ENCODE results near the gene CAVIN3. TPM values are rescaled to one million over a fixed set of nuclear protein-coding genes. Genes with fewer than 3 reads are reported as not detected.

Gene CAVIN3
- total and polyA plus RNA-seq, 9 of the 15 experiments (the other 6 are each of a cell fraction or from before 2014, with no cell fraction given): 0.13 TPM; not detected in 8

GRCh38 chr11:6332066-6332465 is 11.8 kb upstream of the CAVIN3 start:
- Histone ChIP-seq H3K4me1 (replicated peaks in 1 of 2; ENCODE audit: control insufficient read depth in 2 of 2, insufficient read depth in 2 of 2, low read length in 2 of 2) (no peaks in the 10 kb centered on the region), H3K9me3 (replicated peaks; ENCODE audit: control insufficient read depth, insufficient read depth, low read depth, low read length) (no peaks in the 10 kb centered on the region), H2AFZ (ENCODE audit: low read depth, low read length) (no peak overlapping the region), H3K4me3 (no peak overlapping the region), H4K20me1 (replicated peaks; ENCODE audit: control insufficient read depth, insufficient read depth, low read length) (no peaks in the 10 kb centered on the region), H3K27ac (ENCODE audit: extremely low read depth, low read depth, low read length) (no peak overlapping the region), H3K79me2 (ENCODE audit: control insufficient read depth, insufficient read depth, low read length) (no peaks in the 10 kb centered on the region), H3K9ac (ENCODE audit: insufficient read depth in 1 of 2, low read depth in 2 of 2, low read length in 2 of 2) (no peak overlapping the region), H3K4me2 (ENCODE audit: insufficient read depth, low read length) (no peak overlapping the region), H3K9me1 (ENCODE audit: control insufficient read depth, insufficient read depth, low read length) (no peaks in the 10 kb centered on the region), H3K36me3 (ENCODE audit: control insufficient read depth, insufficient read depth, low read length) (no peaks in the 10 kb centered on the region), H3K27me3 (ENCODE audit: control insufficient read depth in 2 of 2, insufficient read depth in 2 of 2, low read length in 2 of 2) (peaks cover 0 to 4% of the 10 kb centered on the region in 2 experiments; a peak in 1 of 5 replicates)
- WGBS (ENCODE audit: insufficient coverage, low coverage, missing lambda C conversion rate): 0% methylated on average over 5 of the region's 5 CpGs
- in situ Hi-C loops (cut with MboI): loop anchor here (25.0 kb wide), 1 partner anchor 1695 kb away; the partner anchor contains the start of genes OR51D1 and OR51E1
- CTCF ChIA-PET (ENCODE audit: low intra/inter-chr PET ratio): no interaction called here
- no peak for TF ChIP-seq U2AF1 (optimal IDR thresholded peaks at IDR 0.05; ENCODE audit: low read depth, low read length)
- TF ChIP-seq TAF1 (IDR thresholded peaks at IDR 0.05; ENCODE audit: control insufficient read depth, extremely low read depth, insufficient read depth, low read length, severe bottlenecking): no peak
- no peak for TF ChIP-seq FUS (optimal IDR thresholded peaks at IDR 0.05; ENCODE audit: low read depth, low read length)
- no peak for TF ChIP-seq PTRF (tag; IDR thresholded peaks at IDR 0.05)
- no peak for TF ChIP-seq ZNF3 (CRISPR knock-in tag; IDR thresholded peaks at IDR 0.05)
- no peak for TF ChIP-seq U2AF2 (optimal IDR thresholded peaks at IDR 0.05; ENCODE audit: low read depth, low read length)
- no peak for TF ChIP-seq ASH1L (IDR thresholded peaks at IDR 0.05; ENCODE audit: borderline replicate concordance, low read depth, partially characterized antibody)
- TF ChIP-seq FOXM1 (IDR thresholded peaks at IDR 0.05; ENCODE audit: low read depth): no peak
- no peak for TF ChIP-seq FOXM1 (CRISPR knock-in tag; IDR thresholded peaks at IDR 0.05; ENCODE audit: low read depth)
- TF ChIP-seq DNMT1 (IDR thresholded peaks at IDR 0.05): no peak
- TF ChIP-seq ZBTB43 (CRISPR knock-in tag; IDR thresholded peaks at IDR 0.05): no peak
- TF ChIP-seq MTA2 (IDR thresholded peaks at IDR 0.05; ENCODE audit: low read depth): no peak
- no peak for TF ChIP-seq C11orf30 (IDR thresholded peaks at IDR 0.05; ENCODE audit: low read depth)
- TF ChIP-seq, protein P1, sequence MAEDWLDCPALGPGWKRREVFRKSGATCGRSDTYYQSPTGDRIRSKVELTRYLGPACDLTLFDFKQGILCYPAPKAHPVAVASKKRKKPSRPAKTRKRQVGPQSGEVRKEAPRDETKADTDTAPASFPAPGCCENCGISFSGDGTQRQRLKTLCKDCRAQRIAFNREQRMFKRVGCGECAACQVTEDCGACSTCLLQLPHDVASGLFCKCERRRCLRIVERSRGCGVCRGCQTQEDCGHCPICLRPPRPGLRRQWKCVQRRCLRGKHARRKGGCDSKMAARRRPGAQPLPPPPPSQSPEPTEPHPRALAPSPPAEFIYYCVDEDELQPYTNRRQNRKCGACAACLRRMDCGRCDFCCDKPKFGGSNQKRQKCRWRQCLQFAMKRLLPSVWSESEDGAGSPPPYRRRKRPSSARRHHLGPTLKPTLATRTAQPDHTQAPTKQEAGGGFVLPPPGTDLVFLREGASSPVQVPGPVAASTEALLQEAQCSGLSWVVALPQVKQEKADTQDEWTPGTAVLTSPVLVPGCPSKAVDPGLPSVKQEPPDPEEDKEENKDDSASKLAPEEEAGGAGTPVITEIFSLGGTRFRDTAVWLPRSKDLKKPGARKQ (CRISPR knock-in tag; IDR thresholded peaks at IDR 0.05): no peak
- no peak for TF ChIP-seq E2F5 (CRISPR knock-in tag; IDR thresholded peaks at IDR 0.05)
- intact Hi-C loops (cut with micrococcal nuclease): no loop called here
- POLR2A ChIA-PET: interaction anchor here (0.7 kb wide), 1 partner anchor 47 kb away, joined by 3 read pairs; no protein-coding TSS in a partner anchor
- FAIRE-seq (no peak), DNase-seq (ENCODE audit: extremely low read depth in 1 of 4, low spot score in 3 of 4) (no peak), ATAC-seq (no peak)
- no TSS peak for BruUV-seq (replicated peaks)

Data from K562 (cell line).